ENCODE results near the gene ZNF23. TPM values are rescaled to one million over a fixed set of nuclear protein-coding genes. Genes with fewer than 3 reads are reported as not detected.
A peak's percentile ranks its signal among the peaks of the same experiment; 100 is the strongest.

The ZNF23 gene
- total RNA-seq, 2 donors from 2014 or later = 6.1 to 6.8 TPM

GRCh38 chr16:71448274-71448866 is 13.7 kb downstream of the ZNF23 start:
- H3K27ac ChIP-seq = no peak overlapping the region
- TF ChIP-seq POLR2AphosphoS5 (IDR thresholded peaks at IDR 0.05) (no peak), CTCF (IDR thresholded peaks at IDR 0.05) (no peak), POLR2A (IDR thresholded peaks at IDR 0.05) (no peak)
- no peak for DNase-seq (ENCODE audit: low spot score)
- H3K36me3 ChIP-seq = peaks cover 4 to 9% of the 10 kb centered on the region in 2 donors
- intact Hi-C loops (cut with DNase I) = no loop called here
- no peaks in the 10 kb centered on the region for H3K27me3 ChIP-seq (replicated peaks; ENCODE audit: insufficient read depth)
- no peaks in the 10 kb centered on the region for H3K4me1 ChIP-seq (replicated peaks)
- H3K9me3 ChIP-seq = peaks cover 13% of the 10 kb centered on the region
- no peak overlapping the region for H3K4me3 ChIP-seq
- WGBS = over 99% methylated on average over 7 of the region's 7 CpGs

GRCh38 chr16:71443714-71444113 is 18.3 kb downstream of the ZNF23 start:
- WGBS = 97% methylated on average over 6 of the region's 6 CpGs
- peaks cover 7% of the 10 kb centered on the region for H3K9me3 ChIP-seq
- TF ChIP-seq POLR2AphosphoS5 (IDR thresholded peaks at IDR 0.05) (no peak), CTCF (IDR thresholded peaks at IDR 0.05) (no peak), POLR2A (IDR thresholded peaks at IDR 0.05) (no peak)
- H3K4me3 ChIP-seq = no peak overlapping the region
- no peaks in the 10 kb centered on the region for H3K36me3 ChIP-seq
- H3K4me1 ChIP-seq (replicated peaks) = no peaks in the 10 kb centered on the region
- H3K27ac ChIP-seq = no peak overlapping the region
- DNase-seq (ENCODE audit: low spot score) = no peak
- no peaks in the 10 kb centered on the region for H3K27me3 ChIP-seq (replicated peaks; ENCODE audit: insufficient read depth)
- intact Hi-C loops (cut with DNase I) = no loop called here

GRCh38 chr16:71442051-71442440 is 20.0 kb downstream of the ZNF23 start, which contains the start of gene TLE7:
TSS of gene TLE7 (minus strand) at chr16:71442054. CDS start at chr16:71433324, 8,730 bp downstream.
- no peak for TF ChIP-seq POLR2AphosphoS5 (IDR thresholded peaks at IDR 0.05)
- no peak for TF ChIP-seq CTCF (IDR thresholded peaks at IDR 0.05)
- TF ChIP-seq POLR2A (IDR thresholded peaks at IDR 0.05) = no peak
- Histone ChIP-seq H3K9me3 (no peaks in the 10 kb centered on the region), H3K4me3 (no peak within 1 kb of the TSS), H3K4me1 (replicated peaks) (no peaks in the 10 kb centered on the region), H3K27me3 (replicated peaks; ENCODE audit: insufficient read depth) (no peaks in the 10 kb centered on the region), H3K27ac (no peak within 1 kb of the TSS), H3K36me3 (no peaks in the 10 kb centered on the region)
- no peak for DNase-seq (ENCODE audit: low spot score)
- 88% methylated on average over 13 of the region's 13 CpGs for WGBS
- intact Hi-C loops (cut with DNase I) = no loop called here

- intact Hi-C loops (cut with DNase I) = no loop called here
- no peak overlapping the region for H3K27ac ChIP-seq
- H3K36me3 ChIP-seq = no peaks in the 10 kb centered on the region
- TF ChIP-seq CTCF (IDR thresholded peaks at IDR 0.05) = peak in 1 of 4 experiments; percentile 28
- TF ChIP-seq POLR2AphosphoS5 (IDR thresholded peaks at IDR 0.05) = no peak
- no peak for TF ChIP-seq POLR2A (IDR thresholded peaks at IDR 0.05)
- DNase-seq (ENCODE audit: low spot score) = no peak
- H3K4me3 ChIP-seq = no peak overlapping the region
- H3K4me1 ChIP-seq (replicated peaks) = no peaks in the 10 kb centered on the region
- H3K27me3 ChIP-seq (replicated peaks; ENCODE audit: insufficient read depth) = no peaks in the 10 kb centered on the region
- no peaks in the 10 kb centered on the region for H3K9me3 ChIP-seq
- 43% methylated on average over 50 of the region's 71 CpGs for WGBS
Measured at GRCh38 chr16:71441348-71442050, 20.5 kb downstream of the ZNF23 start.

Data from prostate gland (tissue), 2 donors.